ENCODE measurements around the gene ALDH18A1. TPM values are rescaled to one million over a fixed set of nuclear protein-coding genes. Genes with fewer than 3 reads are reported as not detected.

ALDH18A1 gene
- 58.2 TPM for polyA plus RNA-seq (2013, experiment 1 of 2)
- polyA plus RNA-seq (2013, experiment 2 of 2), result 51.1 TPM

DNA sequence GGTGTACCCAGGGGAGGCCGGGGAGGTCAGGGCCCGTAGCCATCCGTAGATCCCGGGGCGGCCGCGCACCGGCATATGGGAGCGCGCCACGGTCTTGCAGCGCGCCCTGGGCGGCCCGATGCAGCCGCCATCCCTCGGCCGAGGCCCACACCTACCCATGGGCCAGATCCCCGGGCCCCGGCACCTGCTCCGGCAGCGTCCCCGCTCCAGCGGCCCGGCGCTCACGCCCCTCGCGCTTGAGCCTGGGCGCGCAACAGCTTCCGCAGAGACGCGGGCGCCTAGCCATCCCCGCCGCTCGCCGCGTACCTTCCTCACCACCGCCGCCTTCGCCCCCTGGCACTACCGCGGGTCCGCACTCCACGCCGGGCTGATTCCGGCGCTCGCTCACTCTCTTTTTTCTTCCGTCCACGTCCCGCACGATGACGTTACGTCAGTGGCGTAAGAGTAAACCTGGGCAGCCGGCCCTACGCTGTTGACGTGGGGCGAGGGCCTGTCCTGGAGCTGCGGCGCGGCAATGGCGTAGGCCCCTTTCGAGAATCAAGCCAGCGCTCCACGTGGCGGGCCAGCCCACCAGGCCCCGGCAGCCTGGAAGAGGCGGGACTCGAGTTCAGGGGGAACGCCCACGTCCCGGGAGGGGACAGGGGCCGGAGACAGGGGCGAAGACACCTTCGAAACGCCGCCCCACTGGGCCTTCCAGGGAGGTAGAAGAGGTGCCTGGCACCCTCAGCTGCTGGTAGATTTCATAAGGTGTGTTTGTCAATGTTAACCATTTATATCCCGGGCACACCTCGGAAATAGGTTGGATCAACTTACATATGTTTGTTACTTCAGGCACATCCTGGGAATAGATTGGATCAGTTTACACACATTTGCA is at the start of gene ALDH18A1:
ALDH18A1 (minus strand) TSS at position 421 of the 874 bp plus-strand sequence. CDS start 3,334 bp downstream, outside the sequence.
- no peak within 1 kb of the TSS for H3K27ac ChIP-seq (ENCODE audit: low read depth, low read length, severe bottlenecking)
- H3K36me3 ChIP-seq (ENCODE audit: control insufficient read depth, insufficient read depth, low read length), result peaks cover 19% of the 10 kb centered on the region
- peak within 1 kb of the TSS; percentile 75 for H3K4me3 ChIP-seq (ENCODE audit: extremely low read depth, insufficient read depth, low read length, poor library complexity, severe bottlenecking)
- no peaks in the 10 kb centered on the region for H3K4me1 ChIP-seq (ENCODE audit: control insufficient read depth, insufficient read depth, low read length, poor library complexity, severe bottlenecking)
- peaks cover 9% of the 10 kb centered on the region for H3K9me3 ChIP-seq (ENCODE audit: control insufficient read depth, low read length)
- WGBS, 2 experiments (ENCODE audit: insufficient coverage in 2 of 2), result 1% methylated on average over 57 to 74 of the region's 83 CpGs

DNA sequence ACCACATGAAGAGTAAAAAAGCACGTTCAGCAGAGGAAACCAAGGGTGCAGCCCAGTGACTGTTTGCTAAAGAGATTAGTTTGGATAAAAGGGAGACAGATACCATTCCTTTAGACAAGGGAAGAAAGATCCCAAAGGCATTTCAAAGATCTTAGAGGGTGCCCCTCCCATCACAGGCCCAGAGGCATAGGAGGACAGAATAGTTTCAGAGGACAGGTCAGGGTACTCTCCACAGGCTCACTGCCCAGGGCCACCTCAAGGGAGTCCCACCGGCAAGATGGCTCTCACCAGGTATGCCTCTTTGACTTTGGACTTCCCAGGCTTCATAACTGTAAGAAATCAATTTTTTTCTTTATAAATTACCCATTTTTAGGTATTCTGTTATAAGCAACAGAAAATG is 41.9 kb upstream of the ALDH18A1 start:
- peaks cover 10% of the 10 kb centered on the region for H3K9me3 ChIP-seq (ENCODE audit: control insufficient read depth, low read length)
- H3K4me1 ChIP-seq (ENCODE audit: control insufficient read depth, insufficient read depth, low read length, poor library complexity, severe bottlenecking), result no peaks in the 10 kb centered on the region
- H3K27ac ChIP-seq (ENCODE audit: low read depth, low read length, severe bottlenecking), result no peak overlapping the region
- H3K36me3 ChIP-seq (ENCODE audit: control insufficient read depth, insufficient read depth, low read length), result no peaks in the 10 kb centered on the region
- 0 to 50% methylated on average over 1 to 2 of the region's 2 CpGs for WGBS, 2 experiments (ENCODE audit: insufficient coverage in 2 of 2)
- no peak overlapping the region for H3K4me3 ChIP-seq (ENCODE audit: extremely low read depth, insufficient read depth, low read length, poor library complexity, severe bottlenecking)

DNA sequence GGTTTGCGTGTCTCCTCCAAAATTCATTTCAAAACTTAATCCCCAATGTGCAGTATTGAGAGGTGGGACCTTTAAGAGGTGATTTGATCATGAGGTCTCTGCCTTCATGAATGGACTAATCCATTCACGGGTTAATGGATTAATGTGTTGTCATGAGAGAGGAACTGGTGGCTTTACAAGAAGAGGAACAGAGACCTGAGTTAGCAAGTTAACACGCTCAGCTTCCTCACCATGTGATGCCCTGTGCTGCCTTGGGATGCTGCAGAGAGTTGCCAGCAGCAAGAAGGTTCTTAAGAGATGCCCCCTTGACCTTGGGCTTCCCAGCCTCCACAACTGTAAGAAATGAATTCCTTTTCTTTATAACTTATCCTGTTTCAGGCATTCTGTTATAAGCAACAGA is 40.9 kb upstream of the ALDH18A1 start:
- 86 to 88% methylated on average over 1 to 2 of the region's 3 CpGs for WGBS, 2 experiments (ENCODE audit: insufficient coverage in 2 of 2)
- Histone ChIP-seq H3K36me3 (ENCODE audit: control insufficient read depth, insufficient read depth, low read length) (peaks cover 2% of the 10 kb centered on the region), H3K27ac (ENCODE audit: low read depth, low read length, severe bottlenecking) (no peak overlapping the region)

DNA sequence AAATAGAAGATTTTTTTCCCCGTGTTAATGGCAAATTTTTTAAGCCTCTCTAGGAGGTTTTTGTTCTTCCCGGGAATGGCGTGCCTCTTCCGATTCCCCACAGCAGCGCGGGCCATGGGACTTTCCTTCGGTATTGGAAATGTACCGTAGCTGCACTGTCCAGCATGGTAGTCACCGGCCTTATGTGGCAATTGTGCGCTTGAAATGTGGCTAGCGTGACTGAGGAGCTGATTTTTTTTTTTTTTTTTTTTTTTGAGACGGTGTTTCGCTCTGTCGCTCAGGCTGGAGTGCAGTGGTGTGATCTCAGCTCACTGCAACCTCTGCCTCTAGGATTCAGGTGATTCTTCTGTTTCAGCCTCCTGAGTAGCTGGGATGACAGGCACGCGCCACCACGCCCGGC is 38.2 kb upstream of the ALDH18A1 start:
- Histone ChIP-seq H3K27ac (ENCODE audit: low read depth, low read length, severe bottlenecking) (no peak overlapping the region), H3K4me3 (ENCODE audit: extremely low read depth, insufficient read depth, low read length, poor library complexity, severe bottlenecking) (no peak overlapping the region), H3K9me3 (ENCODE audit: control insufficient read depth, low read length) (peaks cover 10% of the 10 kb centered on the region), H3K4me1 (ENCODE audit: control insufficient read depth, insufficient read depth, low read length, poor library complexity, severe bottlenecking) (peaks cover 7% of the 10 kb centered on the region), H3K36me3 (ENCODE audit: control insufficient read depth, insufficient read depth, low read length) (peaks cover 26% of the 10 kb centered on the region)
- 97 to 98% methylated on average over 8 to 15 of the region's 18 CpGs for WGBS, 2 experiments (ENCODE audit: insufficient coverage in 2 of 2)

More for the DNA sequence above, 40.9 kb upstream of the ALDH18A1 start:
- H3K9me3 ChIP-seq (ENCODE audit: control insufficient read depth, low read length), result peaks cover 10% of the 10 kb centered on the region
- H3K4me1 ChIP-seq (ENCODE audit: control insufficient read depth, insufficient read depth, low read length, poor library complexity, severe bottlenecking), result no peaks in the 10 kb centered on the region
- no peak overlapping the region for H3K4me3 ChIP-seq (ENCODE audit: extremely low read depth, insufficient read depth, low read length, poor library complexity, severe bottlenecking)

DNA sequence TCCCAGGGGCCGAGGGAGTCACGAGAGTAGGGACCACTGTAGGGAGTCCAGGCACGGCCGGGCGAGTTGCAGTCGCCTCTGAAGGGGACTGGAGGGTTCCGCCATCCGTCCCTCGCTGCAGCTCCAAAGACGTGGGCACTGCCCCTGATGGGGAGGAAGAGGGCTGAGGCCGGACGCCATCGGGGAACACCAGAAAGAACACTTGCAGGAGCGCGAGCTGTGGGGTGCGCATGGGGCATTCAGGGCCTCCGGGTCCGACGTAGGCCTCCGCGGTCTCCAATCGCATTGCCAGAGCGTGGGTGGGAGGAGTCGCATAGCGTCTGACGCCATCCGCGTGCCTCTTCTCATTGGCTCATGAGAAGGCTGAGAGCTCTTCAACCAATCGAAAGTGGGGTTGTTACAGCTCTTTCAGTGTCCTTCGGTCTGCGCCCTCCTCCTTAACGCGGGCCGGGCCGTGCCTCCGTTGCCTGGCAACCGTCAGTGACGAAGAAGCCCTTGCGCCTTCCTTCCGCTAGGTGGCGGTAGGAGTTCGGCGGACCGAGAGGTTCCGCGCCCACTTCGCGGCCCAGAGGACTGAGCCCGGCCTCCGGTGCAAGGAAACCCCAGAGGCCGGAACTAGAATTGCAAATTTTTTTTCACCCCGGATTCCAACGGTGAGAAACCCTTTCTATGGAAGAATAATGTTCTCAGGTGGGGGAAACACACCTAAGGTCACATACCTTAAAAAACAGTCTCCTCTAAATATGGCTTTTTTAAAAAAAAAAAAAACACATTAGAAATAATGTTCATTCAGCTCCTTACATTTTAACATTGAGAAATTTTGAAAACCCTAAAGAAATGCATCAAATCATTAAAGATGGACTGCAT is 37.4 kb upstream of the ALDH18A1 start, which contains the start of gene TCTN3:
TCTN3 (minus strand) TSS at position 260 of the 867 bp plus-strand sequence; CDS start at position 232, 28 bp downstream.
- Histone ChIP-seq H3K4me3 (ENCODE audit: extremely low read depth, insufficient read depth, low read length, poor library complexity, severe bottlenecking) (peak within 1 kb of the TSS; percentile 87), H3K4me1 (ENCODE audit: control insufficient read depth, insufficient read depth, low read length, poor library complexity, severe bottlenecking) (peaks cover 7% of the 10 kb centered on the region), H3K9me3 (ENCODE audit: control insufficient read depth, low read length) (peaks cover 10% of the 10 kb centered on the region), H3K27ac (ENCODE audit: low read depth, low read length, severe bottlenecking) (peak within 1 kb of the TSS; percentile 83), H3K36me3 (ENCODE audit: control insufficient read depth, insufficient read depth, low read length) (peaks cover 33% of the 10 kb centered on the region)
- 0% methylated on average over 39 to 40 of the region's 53 CpGs for WGBS, 2 experiments (ENCODE audit: insufficient coverage in 2 of 2)

DNA sequence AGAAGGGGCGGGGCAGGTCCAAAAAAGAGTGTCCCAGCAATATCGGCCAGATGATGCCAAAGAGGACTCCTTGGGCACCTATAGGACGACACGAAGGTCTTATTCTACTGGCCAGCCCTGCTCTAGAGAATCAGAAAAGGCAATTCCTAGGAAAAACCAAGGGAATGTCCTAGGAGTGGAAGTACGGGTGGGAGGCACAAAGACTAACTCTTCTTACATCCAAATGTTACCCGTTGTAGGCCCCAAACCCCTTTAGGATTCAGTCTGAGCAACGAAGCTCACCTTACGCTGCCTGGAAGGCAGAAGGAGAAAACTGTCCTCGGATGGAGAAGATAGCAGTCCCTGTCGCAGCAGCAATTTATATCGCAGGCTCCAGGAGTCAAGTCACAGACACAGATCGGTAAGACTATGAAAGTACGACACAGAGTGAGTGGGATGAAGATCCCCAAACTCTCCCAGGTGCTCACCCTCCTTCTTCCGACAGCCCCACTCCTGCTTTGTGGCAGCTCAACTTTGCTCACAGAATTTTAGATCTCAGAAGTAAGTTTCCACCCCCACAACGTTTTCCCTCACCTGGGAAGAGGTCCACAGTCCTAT is 36.7 kb upstream of the ALDH18A1 start:
- WGBS, 2 experiments (ENCODE audit: insufficient coverage in 2 of 2), result 15 to 17% methylated on average over 9 to 11 of the region's 15 CpGs
- Histone ChIP-seq H3K4me3 (ENCODE audit: extremely low read depth, insufficient read depth, low read length, poor library complexity, severe bottlenecking) (peak overlapping the region; percentile 87), H3K36me3 (ENCODE audit: control insufficient read depth, insufficient read depth, low read length) (peaks cover 41% of the 10 kb centered on the region), H3K9me3 (ENCODE audit: control insufficient read depth, low read length) (peaks cover 5% of the 10 kb centered on the region), H3K27ac (ENCODE audit: low read depth, low read length, severe bottlenecking) (peak overlapping the region; percentile 83), H3K4me1 (ENCODE audit: control insufficient read depth, insufficient read depth, low read length, poor library complexity, severe bottlenecking) (peaks cover 7% of the 10 kb centered on the region)

DNA sequence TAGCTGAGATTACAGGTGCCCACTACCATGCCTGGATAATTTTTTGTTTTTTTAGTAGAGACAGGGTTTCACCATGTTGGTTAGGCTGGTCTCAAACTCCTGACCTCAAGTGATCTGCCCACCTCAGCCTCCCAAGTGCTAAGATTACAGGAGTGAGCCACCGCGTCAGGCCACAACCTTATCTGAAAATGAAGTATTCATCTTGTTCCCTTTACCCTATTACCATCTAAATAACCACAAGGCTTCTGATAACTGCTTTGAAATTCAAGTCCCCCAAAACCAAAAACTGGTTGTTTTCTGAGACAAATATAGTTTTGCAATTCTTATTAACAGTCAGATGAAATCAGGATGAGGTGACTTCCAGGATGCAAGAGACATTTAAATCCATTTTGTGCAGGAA is 34.8 kb upstream of the ALDH18A1 start:
- no peak overlapping the region for H3K4me3 ChIP-seq (ENCODE audit: extremely low read depth, insufficient read depth, low read length, poor library complexity, severe bottlenecking)
- peaks cover 7% of the 10 kb centered on the region for H3K4me1 ChIP-seq (ENCODE audit: control insufficient read depth, insufficient read depth, low read length, poor library complexity, severe bottlenecking)
- no peaks in the 10 kb centered on the region for H3K9me3 ChIP-seq (ENCODE audit: control insufficient read depth, low read length)
- peaks cover 52% of the 10 kb centered on the region for H3K36me3 ChIP-seq (ENCODE audit: control insufficient read depth, insufficient read depth, low read length)
- 90% methylated on average over 2 of the region's 2 CpGs; no CpG with 5 or more reads in 1 of the 2 experiments for WGBS, 2 experiments (ENCODE audit: insufficient coverage in 2 of 2)
- H3K27ac ChIP-seq (ENCODE audit: low read depth, low read length, severe bottlenecking), result no peak overlapping the region

DNA sequence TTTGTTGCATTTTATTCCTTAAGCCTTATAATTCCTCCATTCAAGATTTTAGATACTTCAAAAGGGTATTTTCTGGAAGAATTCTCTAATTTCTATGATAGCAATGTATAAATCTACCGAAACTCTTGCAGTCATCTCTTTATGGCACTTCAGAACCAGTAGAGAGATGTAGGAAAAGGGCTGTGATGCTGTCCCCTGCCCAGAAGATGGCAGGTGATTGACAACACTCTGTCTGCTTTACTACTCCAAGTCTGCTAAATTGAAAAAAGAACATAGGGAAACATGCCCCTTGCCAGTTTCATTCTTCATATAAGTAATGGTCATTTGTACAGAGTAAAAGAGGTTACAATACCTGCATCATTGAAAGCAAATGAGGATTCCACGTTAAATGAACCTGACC is 32.1 kb upstream of the ALDH18A1 start:
- Histone ChIP-seq H3K9me3 (ENCODE audit: control insufficient read depth, low read length) (no peaks in the 10 kb centered on the region), H3K4me3 (ENCODE audit: extremely low read depth, insufficient read depth, low read length, poor library complexity, severe bottlenecking) (no peak overlapping the region), H3K36me3 (ENCODE audit: control insufficient read depth, insufficient read depth, low read length) (peaks cover 76% of the 10 kb centered on the region), H3K27ac (ENCODE audit: low read depth, low read length, severe bottlenecking) (no peak overlapping the region), H3K4me1 (ENCODE audit: control insufficient read depth, insufficient read depth, low read length, poor library complexity, severe bottlenecking) (peaks cover 7% of the 10 kb centered on the region)
- 100% methylated on average over 1 of the region's 2 CpGs; no CpG with 5 or more reads in 1 of the 2 experiments for WGBS, 2 experiments (ENCODE audit: insufficient coverage in 2 of 2)

DNA sequence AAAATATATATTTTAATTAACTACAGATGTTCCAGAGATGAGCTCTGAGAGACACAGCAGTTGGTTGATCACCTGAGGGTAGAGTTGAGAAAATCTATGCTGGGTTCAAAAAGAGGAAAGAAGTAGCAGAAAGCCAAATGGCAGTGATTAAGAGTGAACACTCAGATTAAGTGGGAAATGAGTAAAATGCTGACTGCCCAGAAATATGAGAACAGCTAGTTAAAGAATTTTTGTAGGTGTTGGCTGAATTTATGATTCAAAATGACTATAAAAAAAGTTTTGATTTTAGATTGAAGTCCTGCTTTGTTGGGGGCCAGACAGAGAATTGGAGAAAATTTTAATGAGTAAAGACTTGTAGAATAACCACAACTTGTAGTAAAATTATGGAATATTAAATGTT is 27.5 kb upstream of the ALDH18A1 start:
- Histone ChIP-seq H3K4me1 (ENCODE audit: control insufficient read depth, insufficient read depth, low read length, poor library complexity, severe bottlenecking) (no peaks in the 10 kb centered on the region), H3K36me3 (ENCODE audit: control insufficient read depth, insufficient read depth, low read length) (peaks cover 78% of the 10 kb centered on the region), H3K4me3 (ENCODE audit: extremely low read depth, insufficient read depth, low read length, poor library complexity, severe bottlenecking) (no peak overlapping the region), H3K9me3 (ENCODE audit: control insufficient read depth, low read length) (no peaks in the 10 kb centered on the region), H3K27ac (ENCODE audit: low read depth, low read length, severe bottlenecking) (no peak overlapping the region)

DNA sequence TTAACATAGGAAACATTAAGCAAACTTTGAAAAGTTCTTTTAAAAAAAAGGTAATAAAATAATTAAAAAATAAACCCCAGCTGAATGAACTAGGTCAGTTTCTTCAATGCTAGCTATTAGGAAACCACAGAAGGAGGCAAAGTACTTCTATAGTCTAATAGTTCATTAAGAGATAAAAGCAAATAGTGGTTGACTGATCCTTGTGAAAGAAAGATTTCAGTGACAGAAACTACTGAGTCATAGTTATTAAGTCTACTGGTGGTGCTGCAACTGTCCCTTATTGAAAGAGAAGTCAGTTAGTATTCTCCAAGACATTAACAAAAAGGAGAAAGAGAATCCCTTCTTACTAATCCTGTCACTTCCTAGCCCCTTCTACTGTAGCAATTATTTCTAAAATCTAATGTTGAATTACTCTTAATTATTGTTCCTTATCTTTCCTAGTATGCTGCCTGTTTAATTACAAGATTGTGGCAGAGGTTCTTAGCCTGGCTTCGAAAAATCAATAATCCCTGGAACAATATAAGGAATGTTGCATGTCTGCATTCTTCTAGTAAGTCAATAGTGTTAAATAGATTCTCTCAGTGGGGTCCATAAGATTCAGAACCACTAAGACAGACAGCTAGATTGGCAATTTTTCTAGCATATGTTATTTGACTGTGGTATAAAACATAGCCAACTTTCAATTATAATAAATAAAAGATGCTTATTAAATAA is 19.0 kb upstream of the ALDH18A1 start:
- H3K4me1 ChIP-seq (ENCODE audit: control insufficient read depth, insufficient read depth, low read length, poor library complexity, severe bottlenecking), result no peaks in the 10 kb centered on the region
- H3K9me3 ChIP-seq (ENCODE audit: control insufficient read depth, low read length), result no peaks in the 10 kb centered on the region
- peaks cover 58% of the 10 kb centered on the region for H3K36me3 ChIP-seq (ENCODE audit: control insufficient read depth, insufficient read depth, low read length)
- no peak overlapping the region for H3K4me3 ChIP-seq (ENCODE audit: extremely low read depth, insufficient read depth, low read length, poor library complexity, severe bottlenecking)
- no CpG with 5 or more reads among the region's 1 CpG for WGBS, 2 experiments (ENCODE audit: insufficient coverage in 2 of 2)
- no peak overlapping the region for H3K27ac ChIP-seq (ENCODE audit: low read depth, low read length, severe bottlenecking)

Measured in mesodermal cell (in vitro differentiated cells).